ENCODE measurements around the gene PTGS1. TPM values are rescaled to one million over a fixed set of nuclear protein-coding genes. Genes with fewer than 3 reads are reported as not detected.
A peak's percentile ranks its signal among the peaks of the same experiment; 100 is the strongest.

PTGS1 gene
- total RNA-seq, 1 experiment from 2014 or later: 61.2 TPM

GRCh38 chr9:122347348-122348287 lies 23.2 kb upstream of the PTGS1 start:
- Histone ChIP-seq H3K4me3 (ENCODE audit: low read depth in 2 of 2, low read length in 2 of 2) (peak overlapping the region; percentile 45 to 53), H3K27me3 (ENCODE audit: control insufficient read depth, insufficient read depth, low read length) (no peaks in the 10 kb centered on the region), H3K4me1 (ENCODE audit: control insufficient read depth, insufficient read depth, low read length) (peaks cover 4% of the 10 kb centered on the region; the same call in 1 of the 2 replicates), H3K27ac (ENCODE audit: low read length) (no peak overlapping the region; the same call in 1 of the 2 replicates), H3K36me3 (ENCODE audit: control insufficient read depth, insufficient read depth, low read length) (no peaks in the 10 kb centered on the region), H3K9me3 (ENCODE audit: control insufficient read depth, insufficient read depth, low read depth, low read length) (no peaks in the 10 kb centered on the region)
- TF ChIP-seq REST (IDR thresholded peaks at IDR 0.05; ENCODE audit: insufficient read depth in 1 of 2, low read depth in 2 of 2, low read length in 1 of 2): no peak
- ChIA-PET POLR2A (no interaction called here), CTCF (interaction anchor here (1.0 kb wide), 1 partner anchor 223 kb away, joined by 3 read pairs; no protein-coding TSS in a partner anchor)
- DNase-seq (ENCODE audit: low read depth, low spot score) (no peak), ATAC-seq (peak; percentile 61)
- in situ Hi-C loops (cut with HindIII; ENCODE audit: low pct_unique_long_range_greater_than_20kb, low sequenced_read_pairs): no loop called here
- intact Hi-C loops (cut with micrococcal nuclease; ENCODE audit: unreplicated experiment): no loop called here
- BruUV-seq (replicated peaks): no TSS peak

GRCh38 chr9:122348288-122348777 lies 22.5 kb upstream of the PTGS1 start:
- Histone ChIP-seq H3K4me3 (ENCODE audit: low read depth in 2 of 2, low read length in 2 of 2) (no peak overlapping the region), H3K27ac (ENCODE audit: low read length) (no peak overlapping the region), H3K4me1 (ENCODE audit: control insufficient read depth, insufficient read depth, low read length) (peaks cover 4% of the 10 kb centered on the region; the same call in 1 of the 2 replicates), H3K36me3 (ENCODE audit: control insufficient read depth, insufficient read depth, low read length) (no peaks in the 10 kb centered on the region), H3K27me3 (ENCODE audit: control insufficient read depth, insufficient read depth, low read length) (no peaks in the 10 kb centered on the region), H3K9me3 (ENCODE audit: control insufficient read depth, insufficient read depth, low read depth, low read length) (no peaks in the 10 kb centered on the region)
- intact Hi-C loops (cut with micrococcal nuclease; ENCODE audit: unreplicated experiment): no loop called here
- ATAC-seq (no peak), DNase-seq (ENCODE audit: low read depth, low spot score) (no peak)
- BruUV-seq (replicated peaks): no TSS peak
- POLR2A ChIA-PET: no interaction called here
- no peak for TF ChIP-seq CTCF (IDR thresholded peaks at IDR 0.05)
- TF ChIP-seq SIN3A (IDR thresholded peaks at IDR 0.05; ENCODE audit: borderline replicate concordance, insufficient read depth, low read depth, low read length): no peak
- no peak for TF ChIP-seq TCF7L2 (IDR thresholded peaks at IDR 0.05; ENCODE audit: low read depth, low read length)
- TF ChIP-seq REST (IDR thresholded peaks at IDR 0.05; ENCODE audit: insufficient read depth in 1 of 2, low read depth in 2 of 2, low read length in 1 of 2): no peak
- TF ChIP-seq POLR2AphosphoS5 (IDR thresholded peaks at IDR 0.05; ENCODE audit: low read depth, low read length): no peak
- CTCF ChIA-PET: no interaction called here
- in situ Hi-C loops (cut with HindIII; ENCODE audit: low pct_unique_long_range_greater_than_20kb, low sequenced_read_pairs): no loop called here
